K562 (cell line): Measurements from ENCODE around the gene ADCY9.

Experiments
- EZH2 ChIP-seq: IDR thresholded peaks from 2 replicates; pipeline ENCODE4 v1.6.1; 2012; ENCODE audit warnings: low read depth, mild to moderate bottlenecking, inconsistent platforms, low read length, borderline replicate concordance
- MED1 ChIP-seq: sonication (generic); formaldehyde crosslinking; IDR thresholded peaks from 2 replicates; pipeline ENCODE4 v1.8.1; 2023; ENCODE audit warnings: missing genetic modification reagents, borderline replicate concordance
- NR2C2 ChIP-seq, 2 experiments: fragments of 200-800 bp in 1 of 2; sonication (Bioruptor generic) in 1 of 2; sonication (generic) in 1 of 2; formaldehyde crosslinking in 1 of 2; IDR thresholded peaks; 2 replicates each; pipeline versions ENCODE4 v1.6.1 to v1.8.0; 2016 to 2022; ENCODE audit warnings: mild to moderate bottlenecking in 1 of 2, missing compliant biosample characterization in 1 of 2, missing genetic modification characterization in 1 of 2, missing genetic modification reagents in 1 of 2
- POLR2A ChIP-seq: fragments of 450-650 bp; conservative IDR thresholded peaks from 2 replicates; pipeline ENCODE4 v1.6.1; 2016
- TF ChIP-seq, protein P1 (sequence below): fragments of 250-450 bp; sonication (Bioruptor Pico); IDR thresholded peaks from 2 replicates; pipeline ENCODE4 v1.5.0; 2021
- TF ChIP-seq, protein P2 (sequence below): sonication (generic); formaldehyde crosslinking; IDR thresholded peaks from 2 replicates; pipeline ENCODE4 v1.8.1; 2022; ENCODE audit warnings: missing genetic modification reagents
- TF ChIP-seq, protein P3 (sequence below), 2 experiments: fragments of 450-650 bp; formaldehyde crosslinking in 1 of 2; IDR thresholded peaks; 2 replicates each; pipeline versions ENCODE4 v1.4.0 to v1.6.1; 2014 to 2020; ENCODE audit warnings: mild to moderate bottlenecking in 2 of 2, borderline replicate concordance in 1 of 2, low read depth in 1 of 2
- TF ChIP-seq, protein P4 (sequence below), 3 experiments: IDR thresholded peaks in 2 of 3; conservative IDR thresholded peaks in 1 of 3; 2 replicates each; pipeline ENCODE4 v1.5.1; 2011 to 2012; ENCODE audit warnings: low read length in 3 of 3, mild to moderate bottlenecking in 3 of 3, control low read depth in 2 of 3, improper control_type of control experiment in 1 of 3, inconsistent platforms in 1 of 3, low read depth in 1 of 3, mixed read lengths in 1 of 3, moderate library complexity in 1 of 3; ENCODE audit not compliant: insufficient read depth in 2 of 3

DNA sequence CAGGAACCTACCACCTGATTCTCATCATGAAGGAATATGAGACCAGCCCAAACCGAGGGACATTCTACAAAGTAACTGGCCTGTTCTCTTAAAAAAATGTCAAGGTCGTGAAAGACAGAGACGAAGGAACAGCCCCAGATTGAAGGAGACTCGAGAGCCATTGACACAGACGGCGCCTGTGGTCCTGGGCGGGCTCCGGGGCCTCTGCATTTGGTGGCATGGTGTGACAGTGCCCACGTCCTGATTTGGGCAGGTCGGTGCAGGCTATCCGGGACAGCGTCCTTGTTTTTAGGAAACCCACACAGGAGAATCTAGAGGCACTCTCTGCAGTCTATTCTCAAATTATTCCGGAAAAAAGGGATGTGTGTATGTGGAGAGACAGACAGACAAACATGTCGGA, 64.1 kb downstream of the ADCY9 start:
- TF ChIP-seq, protein P1, sequence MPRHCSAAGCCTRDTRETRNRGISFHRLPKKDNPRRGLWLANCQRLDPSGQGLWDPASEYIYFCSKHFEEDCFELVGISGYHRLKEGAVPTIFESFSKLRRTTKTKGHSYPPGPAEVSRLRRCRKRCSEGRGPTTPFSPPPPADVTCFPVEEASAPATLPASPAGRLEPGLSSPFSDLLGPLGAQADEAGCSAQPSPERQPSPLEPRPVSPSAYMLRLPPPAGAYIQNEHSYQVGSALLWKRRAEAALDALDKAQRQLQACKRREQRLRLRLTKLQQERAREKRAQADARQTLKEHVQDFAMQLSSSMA (CRISPR knock-in tag) = no peak
- TF ChIP-seq NR2C2 (CRISPR knock-in tag; IDR thresholded peaks at IDR 0.05) (no peak), NR2C2 (tag; IDR thresholded peaks at IDR 0.05) (no peak), POLR2A (no peak), MED1 (CRISPR knock-in tag) (no peak), EZH2 (no peak)
- TF ChIP-seq, protein P2, sequence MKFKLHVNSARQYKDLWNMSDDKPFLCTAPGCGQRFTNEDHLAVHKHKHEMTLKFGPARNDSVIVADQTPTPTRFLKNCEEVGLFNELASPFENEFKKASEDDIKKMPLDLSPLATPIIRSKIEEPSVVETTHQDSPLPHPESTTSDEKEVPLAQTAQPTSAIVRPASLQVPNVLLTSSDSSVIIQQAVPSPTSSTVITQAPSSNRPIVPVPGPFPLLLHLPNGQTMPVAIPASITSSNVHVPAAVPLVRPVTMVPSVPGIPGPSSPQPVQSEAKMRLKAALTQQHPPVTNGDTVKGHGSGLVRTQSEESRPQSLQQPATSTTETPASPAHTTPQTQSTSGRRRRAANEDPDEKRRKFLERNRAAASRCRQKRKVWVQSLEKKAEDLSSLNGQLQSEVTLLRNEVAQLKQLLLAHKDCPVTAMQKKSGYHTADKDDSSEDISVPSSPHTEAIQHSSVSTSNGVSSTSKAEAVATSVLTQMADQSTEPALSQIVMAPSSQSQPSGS = no peak
- TF ChIP-seq, protein P3, sequence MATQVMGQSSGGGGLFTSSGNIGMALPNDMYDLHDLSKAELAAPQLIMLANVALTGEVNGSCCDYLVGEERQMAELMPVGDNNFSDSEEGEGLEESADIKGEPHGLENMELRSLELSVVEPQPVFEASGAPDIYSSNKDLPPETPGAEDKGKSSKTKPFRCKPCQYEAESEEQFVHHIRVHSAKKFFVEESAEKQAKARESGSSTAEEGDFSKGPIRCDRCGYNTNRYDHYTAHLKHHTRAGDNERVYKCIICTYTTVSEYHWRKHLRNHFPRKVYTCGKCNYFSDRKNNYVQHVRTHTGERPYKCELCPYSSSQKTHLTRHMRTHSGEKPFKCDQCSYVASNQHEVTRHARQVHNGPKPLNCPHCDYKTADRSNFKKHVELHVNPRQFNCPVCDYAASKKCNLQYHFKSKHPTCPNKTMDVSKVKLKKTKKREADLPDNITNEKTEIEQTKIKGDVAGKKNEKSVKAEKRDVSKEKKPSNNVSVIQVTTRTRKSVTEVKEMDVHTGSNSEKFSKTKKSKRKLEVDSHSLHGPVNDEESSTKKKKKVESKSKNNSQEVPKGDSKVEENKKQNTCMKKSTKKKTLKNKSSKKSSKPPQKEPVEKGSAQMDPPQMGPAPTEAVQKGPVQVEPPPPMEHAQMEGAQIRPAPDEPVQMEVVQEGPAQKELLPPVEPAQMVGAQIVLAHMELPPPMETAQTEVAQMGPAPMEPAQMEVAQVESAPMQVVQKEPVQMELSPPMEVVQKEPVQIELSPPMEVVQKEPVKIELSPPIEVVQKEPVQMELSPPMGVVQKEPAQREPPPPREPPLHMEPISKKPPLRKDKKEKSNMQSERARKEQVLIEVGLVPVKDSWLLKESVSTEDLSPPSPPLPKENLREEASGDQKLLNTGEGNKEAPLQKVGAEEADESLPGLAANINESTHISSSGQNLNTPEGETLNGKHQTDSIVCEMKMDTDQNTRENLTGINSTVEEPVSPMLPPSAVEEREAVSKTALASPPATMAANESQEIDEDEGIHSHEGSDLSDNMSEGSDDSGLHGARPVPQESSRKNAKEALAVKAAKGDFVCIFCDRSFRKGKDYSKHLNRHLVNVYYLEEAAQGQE (IDR thresholded peaks at IDR 0.05; ENCODE audit: borderline replicate concordance) = no peak
- TF ChIP-seq, protein P3 (CRISPR knock-in tag; IDR thresholded peaks at IDR 0.05; ENCODE audit: low read depth) = no peak
- TF ChIP-seq, protein P4, sequence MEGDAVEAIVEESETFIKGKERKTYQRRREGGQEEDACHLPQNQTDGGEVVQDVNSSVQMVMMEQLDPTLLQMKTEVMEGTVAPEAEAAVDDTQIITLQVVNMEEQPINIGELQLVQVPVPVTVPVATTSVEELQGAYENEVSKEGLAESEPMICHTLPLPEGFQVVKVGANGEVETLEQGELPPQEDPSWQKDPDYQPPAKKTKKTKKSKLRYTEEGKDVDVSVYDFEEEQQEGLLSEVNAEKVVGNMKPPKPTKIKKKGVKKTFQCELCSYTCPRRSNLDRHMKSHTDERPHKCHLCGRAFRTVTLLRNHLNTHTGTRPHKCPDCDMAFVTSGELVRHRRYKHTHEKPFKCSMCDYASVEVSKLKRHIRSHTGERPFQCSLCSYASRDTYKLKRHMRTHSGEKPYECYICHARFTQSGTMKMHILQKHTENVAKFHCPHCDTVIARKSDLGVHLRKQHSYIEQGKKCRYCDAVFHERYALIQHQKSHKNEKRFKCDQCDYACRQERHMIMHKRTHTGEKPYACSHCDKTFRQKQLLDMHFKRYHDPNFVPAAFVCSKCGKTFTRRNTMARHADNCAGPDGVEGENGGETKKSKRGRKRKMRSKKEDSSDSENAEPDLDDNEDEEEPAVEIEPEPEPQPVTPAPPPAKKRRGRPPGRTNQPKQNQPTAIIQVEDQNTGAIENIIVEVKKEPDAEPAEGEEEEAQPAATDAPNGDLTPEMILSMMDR (IDR thresholded peaks at IDR 0.05 in 2 of 3, conservative IDR thresholded peaks at IDR 0.05 in 1 of 3; ENCODE audit: insufficient read depth in 2 of 3, low read depth in 1 of 3, low read length in 3 of 3) = no peak
